ENCODE results near the gene PDCD1.

- no peak for TF ChIP-seq EZH2 (IDR thresholded peaks at IDR 0.05; ENCODE audit: borderline replicate concordance, insufficient read depth, low read depth, low read length, poor library complexity, severe bottlenecking)
- TF ChIP-seq, protein P1, sequence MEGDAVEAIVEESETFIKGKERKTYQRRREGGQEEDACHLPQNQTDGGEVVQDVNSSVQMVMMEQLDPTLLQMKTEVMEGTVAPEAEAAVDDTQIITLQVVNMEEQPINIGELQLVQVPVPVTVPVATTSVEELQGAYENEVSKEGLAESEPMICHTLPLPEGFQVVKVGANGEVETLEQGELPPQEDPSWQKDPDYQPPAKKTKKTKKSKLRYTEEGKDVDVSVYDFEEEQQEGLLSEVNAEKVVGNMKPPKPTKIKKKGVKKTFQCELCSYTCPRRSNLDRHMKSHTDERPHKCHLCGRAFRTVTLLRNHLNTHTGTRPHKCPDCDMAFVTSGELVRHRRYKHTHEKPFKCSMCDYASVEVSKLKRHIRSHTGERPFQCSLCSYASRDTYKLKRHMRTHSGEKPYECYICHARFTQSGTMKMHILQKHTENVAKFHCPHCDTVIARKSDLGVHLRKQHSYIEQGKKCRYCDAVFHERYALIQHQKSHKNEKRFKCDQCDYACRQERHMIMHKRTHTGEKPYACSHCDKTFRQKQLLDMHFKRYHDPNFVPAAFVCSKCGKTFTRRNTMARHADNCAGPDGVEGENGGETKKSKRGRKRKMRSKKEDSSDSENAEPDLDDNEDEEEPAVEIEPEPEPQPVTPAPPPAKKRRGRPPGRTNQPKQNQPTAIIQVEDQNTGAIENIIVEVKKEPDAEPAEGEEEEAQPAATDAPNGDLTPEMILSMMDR (IDR thresholded peaks at IDR 0.05), result no peak
These were observed 39.8 kb downstream of the PDCD1 start for GRCh38 chr2:241818943-241819270.
